ENCODE data around the gene PACC1. TPM values are rescaled to one million over a fixed set of nuclear protein-coding genes. Genes with fewer than 3 reads are reported as not detected.

PACC1 gene
- total and polyA plus RNA-seq, 12 donors: 1.8 to 5.1 (median 2.4) TPM

DNA sequence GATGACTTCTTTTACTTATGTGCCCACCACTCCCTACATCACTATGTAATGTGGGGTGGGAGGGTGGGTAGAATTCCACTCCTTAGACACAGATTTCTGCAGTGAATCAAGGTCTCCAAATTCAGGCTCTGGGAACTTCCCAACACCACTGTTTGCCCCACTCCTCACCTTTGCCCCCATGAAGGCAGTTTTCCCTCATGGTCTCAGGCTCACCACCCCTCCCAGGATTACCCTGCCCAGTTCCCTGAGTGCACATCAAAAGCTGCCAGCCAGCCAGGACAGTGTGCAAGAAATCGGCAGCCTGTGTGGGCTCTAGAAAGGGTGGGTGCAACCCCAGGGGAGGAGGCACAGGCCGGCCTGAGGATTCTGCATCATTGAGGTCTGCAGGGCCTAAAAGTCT, 32.8 kb upstream of the PACC1 start:
- Histone ChIP-seq H3K4me3 (no peak overlapping the region), H3K9me3 (no peaks in the 10 kb centered on the region), H3K27ac (no peak overlapping the region), H3K27me3 (no peaks in the 10 kb centered on the region), H3K4me1 (peaks cover 7 to 25% (median 10%) of the 10 kb centered on the region in 9 donors), H3K36me3 (peaks cover 0 to 42% (median 6%) of the 10 kb centered on the region in 9 donors)
- WGBS, 2 donors: 73 to 80% methylated on average over 2 of the region's 2 CpGs
- intact Hi-C loops (cut with DNase I): no loop called here
- DNase-seq (no peak), ATAC-seq (no peak)
- TF ChIP-seq, protein P1, sequence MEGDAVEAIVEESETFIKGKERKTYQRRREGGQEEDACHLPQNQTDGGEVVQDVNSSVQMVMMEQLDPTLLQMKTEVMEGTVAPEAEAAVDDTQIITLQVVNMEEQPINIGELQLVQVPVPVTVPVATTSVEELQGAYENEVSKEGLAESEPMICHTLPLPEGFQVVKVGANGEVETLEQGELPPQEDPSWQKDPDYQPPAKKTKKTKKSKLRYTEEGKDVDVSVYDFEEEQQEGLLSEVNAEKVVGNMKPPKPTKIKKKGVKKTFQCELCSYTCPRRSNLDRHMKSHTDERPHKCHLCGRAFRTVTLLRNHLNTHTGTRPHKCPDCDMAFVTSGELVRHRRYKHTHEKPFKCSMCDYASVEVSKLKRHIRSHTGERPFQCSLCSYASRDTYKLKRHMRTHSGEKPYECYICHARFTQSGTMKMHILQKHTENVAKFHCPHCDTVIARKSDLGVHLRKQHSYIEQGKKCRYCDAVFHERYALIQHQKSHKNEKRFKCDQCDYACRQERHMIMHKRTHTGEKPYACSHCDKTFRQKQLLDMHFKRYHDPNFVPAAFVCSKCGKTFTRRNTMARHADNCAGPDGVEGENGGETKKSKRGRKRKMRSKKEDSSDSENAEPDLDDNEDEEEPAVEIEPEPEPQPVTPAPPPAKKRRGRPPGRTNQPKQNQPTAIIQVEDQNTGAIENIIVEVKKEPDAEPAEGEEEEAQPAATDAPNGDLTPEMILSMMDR (IDR thresholded peaks at IDR 0.05): no peak

DNA sequence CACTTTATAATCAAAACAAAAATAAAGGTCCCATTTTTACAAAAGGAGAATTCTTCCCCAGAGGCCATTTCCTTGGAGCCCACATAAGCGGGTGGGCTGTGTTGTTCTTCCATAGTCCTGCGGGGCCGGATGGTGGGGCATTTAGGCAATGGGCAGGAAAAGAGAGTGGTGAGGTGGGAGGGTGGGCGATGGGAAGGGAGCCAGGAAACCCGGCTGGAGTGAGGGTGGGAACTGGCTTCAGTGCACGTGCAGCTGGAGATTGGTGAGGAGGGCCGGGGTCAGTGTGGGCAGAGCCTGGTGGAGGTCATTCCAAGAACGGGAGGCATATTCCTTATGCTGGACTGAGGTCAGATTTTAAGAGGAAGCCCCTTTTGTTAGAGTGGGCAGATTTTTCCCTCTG, 31.6 kb upstream of the PACC1 start:
- H3K27ac ChIP-seq: no peak overlapping the region
- 80% methylated on average over 8 of the region's 8 CpGs for WGBS, 2 donors
- H3K36me3 ChIP-seq: peaks cover 0 to 44% (median 6%) of the 10 kb centered on the region in 9 donors
- no peaks in the 10 kb centered on the region for H3K9me3 ChIP-seq
- intact Hi-C loops (cut with DNase I): no loop called here
- TF ChIP-seq, protein P1 (IDR thresholded peaks at IDR 0.05): no peak
- H3K4me1 ChIP-seq: peaks cover 3 to 18% (median 9%) of the 10 kb centered on the region in 9 donors
- DNase-seq (no peak), ATAC-seq (no peak)
- H3K27me3 ChIP-seq: no peaks in the 10 kb centered on the region
- no peak overlapping the region for H3K4me3 ChIP-seq

DNA sequence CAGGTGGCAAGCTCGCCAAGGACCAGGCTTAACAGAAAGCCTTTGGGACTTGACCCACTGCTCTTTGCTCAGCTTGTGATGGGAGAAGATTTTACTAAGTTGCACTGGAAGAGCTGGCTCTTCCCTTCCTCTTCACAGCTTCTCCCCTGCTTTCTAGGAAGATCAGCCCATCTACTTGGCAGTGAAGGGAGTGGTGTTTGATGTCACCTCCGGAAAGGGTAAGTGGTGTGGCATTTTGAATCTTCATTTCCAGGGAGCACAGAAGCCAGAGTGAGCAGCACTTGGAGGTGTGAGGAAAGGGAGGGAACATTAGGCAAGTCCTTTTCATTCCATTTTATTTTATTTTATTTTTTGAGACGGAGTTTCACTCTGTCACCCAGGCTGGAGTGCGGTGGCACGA, 27.7 kb upstream of the PACC1 start:
- WGBS, 2 donors: 92 to 95% methylated on average over 5 of the region's 5 CpGs
- TF ChIP-seq, protein P1 (IDR thresholded peaks at IDR 0.05): no peak
- intact Hi-C loops (cut with DNase I): no loop called here
- ATAC-seq (peak in 1 of 8 donors; percentile 25), DNase-seq (no peak)
- Histone ChIP-seq H3K4me3 (no peak overlapping the region), H3K36me3 (peaks cover 0 to 41% (median 6%) of the 10 kb centered on the region in 9 donors), H3K27ac (no peak overlapping the region), H3K9me3 (no peaks in the 10 kb centered on the region), H3K4me1 (peaks cover 0 to 12% (median 0%) of the 10 kb centered on the region in 9 donors), H3K27me3 (no peaks in the 10 kb centered on the region)

DNA sequence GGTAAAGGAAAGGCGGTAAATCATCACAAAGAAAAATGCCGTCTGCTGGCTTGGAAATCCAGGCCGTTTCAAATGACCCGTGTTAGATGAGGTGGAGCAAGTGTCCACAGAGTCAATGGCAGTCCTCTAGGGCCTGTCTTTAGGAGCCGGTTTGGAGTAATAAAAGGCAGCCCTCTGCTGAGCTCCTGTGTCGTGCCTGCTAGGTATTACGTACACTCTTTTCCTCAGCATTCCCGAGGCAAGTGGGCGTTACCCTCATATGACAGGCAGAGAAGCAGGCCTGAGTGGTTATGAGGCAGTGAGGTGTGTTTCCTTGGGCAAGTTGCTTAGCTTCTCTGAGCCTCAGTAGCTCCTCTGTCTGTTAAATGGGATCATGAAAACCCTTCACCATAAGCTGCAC, 25.7 kb upstream of the PACC1 start:
- DNase-seq: no peak
- Histone ChIP-seq H3K27ac (no peak overlapping the region), H3K9me3 (no peaks in the 10 kb centered on the region), H3K4me3 (no peak overlapping the region), H3K27me3 (no peaks in the 10 kb centered on the region), H3K36me3 (peaks cover 0 to 21% (median 0%) of the 10 kb centered on the region in 9 donors), H3K4me1 (peaks cover 0 to 12% (median 0%) of the 10 kb centered on the region in 9 donors)
- TF ChIP-seq, protein P1 (IDR thresholded peaks at IDR 0.05): no peak
- 80 to 86% methylated on average over 9 of the region's 9 CpGs for WGBS, 2 donors
- no peak for ATAC-seq
- intact Hi-C loops (cut with DNase I): no loop called here
